Fibroblast of villous mesenchyme (primary cell): ENCODE data around the gene ARHGEF18. TPM values are rescaled to one million over a fixed set of nuclear protein-coding genes. Genes with fewer than 3 reads are reported as not detected.
"Not testable (repeated sequence)": the region's sequence is repeated elsewhere in the genome, so short reads cannot be mapped to it uniquely, and the experiment has no call there.

Experiments
- DNase-seq: peaks from one replicate; pipeline ENCODE4 v3.0.0-alpha.2; 2010; ENCODE audit warnings: low read depth
- H3K4me3 ChIP-seq: 2 replicates; pipeline ENCODE4 v1.5.1; 2011; ENCODE audit warnings: low read depth, mild to moderate bottlenecking, low read length
- CTCF ChIP-seq: IDR thresholded peaks from 2 replicates; pipeline ENCODE4 v1.5.1; 2012; ENCODE audit warnings: low read depth, mild to moderate bottlenecking, low read length; ENCODE audit not compliant: insufficient read depth
- total RNA-seq: library from RNA; depleted of rRNA; stranded (reverse); fragments of >200 nt; gene quantifications from 2 replicates; pipeline ENCODE4 v1.2.3, GENCODE V29; 2012

The ARHGEF18 gene
- total RNA-seq, 1 donor = 35.0 TPM

- no peak for TF ChIP-seq CTCF
- H3K4me3 ChIP-seq = no peak overlapping the region
- no peak for DNase-seq
Observed at GRCh38 chr19:7346488-7346971, 2.2 kb upstream of the ARHGEF18 start.

GRCh38 chr19:7346997-7347396 is 1.7 kb upstream of the ARHGEF18 start:
- DNase-seq, H3K4me3 ChIP-seq: not testable (repeated sequence)

DNA sequence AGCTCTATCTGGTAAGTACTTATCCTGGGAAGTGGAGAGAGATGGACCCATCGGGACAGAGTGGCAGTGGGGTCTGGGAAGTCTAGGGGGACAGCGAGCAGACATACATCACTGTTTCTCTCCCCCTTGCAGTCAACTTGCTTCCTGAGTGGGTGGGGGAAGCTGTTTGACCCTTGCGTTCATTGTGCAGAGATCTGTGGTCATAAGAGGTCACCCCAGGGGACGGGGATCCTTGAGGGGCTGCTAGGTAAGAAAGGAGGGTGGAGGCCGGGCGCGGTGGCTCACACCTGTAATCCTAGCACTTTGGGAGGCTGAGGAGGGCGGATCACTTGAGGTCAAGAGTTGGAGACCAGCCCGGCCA is 474 bp downstream of the ARHGEF18 start:
- TF ChIP-seq CTCF = no peak
- DNase-seq = no peak
- no peak overlapping the region for H3K4me3 ChIP-seq

- H3K4me3 ChIP-seq = no peak overlapping the region
- no peak for TF ChIP-seq CTCF
- no peak for DNase-seq
Observed at GRCh38 chr19:7349961-7350711, 1.4 kb downstream of the ARHGEF18 start.

GRCh38 chr19:7351861-7352260 is 3.1 kb downstream of the ARHGEF18 start:
- no peak for TF ChIP-seq CTCF
- H3K4me3 ChIP-seq = no peak overlapping the region
- DNase-seq = no peak

DNA sequence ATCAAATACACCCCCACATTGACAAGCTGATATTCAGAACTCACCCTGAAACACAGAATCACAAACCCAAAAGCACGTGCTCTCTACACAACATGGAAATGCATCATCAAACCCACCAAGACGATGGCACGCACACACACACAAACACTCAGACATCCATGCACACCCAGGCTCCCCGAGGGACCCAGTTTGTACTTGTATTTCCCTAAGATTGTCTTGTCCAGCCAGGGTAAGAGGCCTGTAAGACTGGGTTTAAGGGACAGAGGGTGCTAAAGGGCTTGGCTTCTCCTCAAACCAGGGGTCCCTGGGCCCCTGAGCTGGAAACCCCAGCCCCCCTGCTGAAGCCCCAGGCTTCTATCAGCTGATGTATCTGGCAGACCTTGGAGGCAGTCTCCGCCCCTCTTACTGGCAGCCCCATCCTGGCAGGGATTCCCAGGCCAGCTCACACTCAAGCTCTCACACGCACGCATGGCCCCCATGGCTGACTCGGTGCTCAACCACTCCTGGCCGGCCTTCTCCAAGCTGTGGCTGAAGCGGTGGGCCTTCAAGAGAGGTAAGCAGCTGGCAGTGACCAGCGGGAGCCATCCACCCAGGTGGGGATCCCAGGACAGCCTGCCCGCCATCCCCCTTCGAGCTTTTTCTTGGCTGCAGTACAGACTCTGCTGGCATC is 6.5 kb downstream of the ARHGEF18 start:
- no peak for DNase-seq
- no peak overlapping the region for H3K4me3 ChIP-seq
- no peak for TF ChIP-seq CTCF

DNA sequence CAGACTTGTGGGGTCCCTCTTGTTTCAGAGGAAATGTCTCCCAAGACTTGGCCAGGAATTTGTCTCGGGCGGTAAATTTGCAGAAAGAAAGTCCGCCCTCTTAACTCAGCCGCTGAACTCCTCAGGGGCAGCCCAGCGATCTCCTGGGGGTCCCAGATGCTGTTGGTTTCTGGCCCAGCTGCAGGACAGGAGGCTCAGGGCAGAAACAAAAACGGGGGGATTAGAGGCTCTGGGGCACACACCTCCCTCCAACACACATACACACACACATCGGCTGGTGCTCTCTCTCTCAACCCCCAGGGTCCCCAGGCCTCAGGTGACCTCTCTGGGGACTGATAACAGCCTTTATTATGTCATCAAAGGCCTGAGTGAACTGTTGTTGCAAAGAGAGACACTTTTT is 7.1 kb downstream of the ARHGEF18 start:
- TF ChIP-seq CTCF = no peak
- DNase-seq = no peak
- no peak overlapping the region for H3K4me3 ChIP-seq
